HG03139 (cell line): ENCODE data around the gene BDNF.

ENCODE experiments used
- ATAC-seq: cut with Tn5 transposase; IDR thresholded peaks from one replicate; pipeline ENCODE4 v1.9.1; 2021; ENCODE audit not compliant: unreplicated experiment

BDNF gene

GRCh38 chr11:27707676-27708075 is 7.4 kb upstream of the BDNF start:
- ATAC-seq = no peak

DNA sequence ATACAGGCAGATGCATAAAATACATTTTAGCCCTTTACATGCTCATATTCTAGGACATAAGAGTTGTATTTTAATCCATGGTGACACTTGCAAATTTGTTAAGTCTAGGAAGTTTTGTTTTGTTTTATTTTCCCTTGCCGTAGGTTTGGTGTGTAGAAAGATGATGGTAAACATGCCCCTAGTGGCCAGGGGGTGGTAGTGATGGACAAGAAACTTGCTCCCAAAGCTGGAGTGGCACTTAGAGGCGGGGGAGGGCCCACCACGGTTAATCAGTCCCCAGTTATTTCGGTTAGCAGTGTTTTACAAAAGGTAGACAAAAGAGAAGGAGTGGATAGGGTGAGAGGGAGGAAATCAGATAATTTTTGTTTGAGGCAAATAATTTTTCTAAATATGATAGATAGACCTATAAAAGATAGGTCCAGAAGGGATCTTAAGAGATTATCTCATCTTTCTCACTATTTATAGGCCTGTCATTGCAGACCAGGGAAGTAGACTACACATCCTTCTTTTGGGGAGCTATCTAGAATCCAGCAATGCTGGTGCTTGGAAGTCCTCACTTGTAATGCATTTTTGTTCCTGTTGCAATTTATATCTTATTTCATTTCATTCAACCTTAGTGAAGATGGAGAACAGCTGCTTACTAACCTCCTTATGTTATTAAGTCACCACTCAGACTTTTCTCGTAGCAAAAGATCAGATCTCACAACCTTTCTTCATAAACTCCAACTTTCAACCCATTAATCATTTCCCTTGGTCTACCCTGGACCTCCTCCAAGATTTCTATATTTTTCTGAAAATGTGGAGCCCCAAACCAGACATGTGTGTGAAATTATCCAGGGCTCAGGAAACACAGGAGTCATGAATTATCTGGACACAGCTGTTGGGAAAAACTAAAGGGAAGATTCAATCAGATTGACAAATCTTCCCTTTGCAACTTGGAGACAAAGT is 5.9 kb upstream of the BDNF start:
- peak; percentile 82 for ATAC-seq

- ATAC-seq = no peak
Observed at GRCh38 chr11:27703481-27703880, 3.2 kb upstream of the BDNF start.

DNA sequence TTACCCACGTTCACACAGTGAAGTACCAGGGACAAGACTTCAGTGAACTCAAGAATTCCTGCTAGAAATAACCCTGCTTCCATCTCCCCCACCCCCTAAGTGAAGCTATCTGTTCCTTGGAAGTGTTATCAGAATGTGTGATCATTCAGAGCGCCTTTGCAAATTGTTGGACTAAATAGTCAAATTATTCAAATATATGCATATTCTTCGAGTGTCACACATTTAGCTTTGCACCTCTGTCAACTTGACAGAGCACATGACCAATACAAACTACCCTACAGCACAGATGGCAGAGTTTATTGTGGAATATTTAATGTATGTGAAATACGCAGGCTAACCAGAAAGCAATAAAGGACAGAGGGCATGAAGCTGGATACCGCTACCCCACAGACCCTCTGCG is 2.6 kb upstream of the BDNF start:
- no peak for ATAC-seq

DNA sequence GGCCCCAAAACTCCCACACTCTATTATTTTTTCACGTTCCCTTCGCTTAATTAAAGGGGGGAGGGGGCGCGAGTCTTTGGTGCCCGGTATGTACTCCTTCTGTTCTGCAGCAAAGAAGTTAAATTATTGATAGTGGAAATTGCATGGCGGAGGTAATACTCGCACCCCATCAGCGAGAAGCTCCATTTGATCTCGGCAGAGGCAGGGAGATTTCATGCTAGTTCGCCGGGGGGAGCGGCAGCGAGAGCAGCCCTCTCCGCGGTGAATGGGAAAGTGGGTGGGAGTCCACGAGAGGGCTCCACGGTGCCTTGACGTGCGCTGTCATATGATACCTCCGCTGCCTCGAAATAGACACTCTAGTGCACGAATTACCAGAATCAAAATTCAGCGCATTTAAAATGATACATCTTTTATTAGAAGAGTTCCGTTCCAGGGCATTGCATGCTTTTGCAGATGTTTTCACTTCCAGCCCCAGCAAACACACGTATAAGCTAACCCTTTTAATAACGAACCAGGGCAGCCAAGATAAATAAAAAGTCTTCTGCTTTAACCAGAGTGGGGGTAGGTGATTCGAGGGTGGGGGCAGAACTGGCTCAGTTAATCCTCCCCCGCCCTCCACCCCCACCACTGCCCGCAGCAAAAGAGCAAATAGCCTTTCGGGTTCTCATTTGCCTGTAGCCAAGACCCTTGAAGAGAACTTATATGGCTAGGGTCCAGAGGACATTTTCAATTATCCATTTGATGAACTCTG is 1.3 kb upstream of the BDNF start:
- no peak for ATAC-seq

DNA sequence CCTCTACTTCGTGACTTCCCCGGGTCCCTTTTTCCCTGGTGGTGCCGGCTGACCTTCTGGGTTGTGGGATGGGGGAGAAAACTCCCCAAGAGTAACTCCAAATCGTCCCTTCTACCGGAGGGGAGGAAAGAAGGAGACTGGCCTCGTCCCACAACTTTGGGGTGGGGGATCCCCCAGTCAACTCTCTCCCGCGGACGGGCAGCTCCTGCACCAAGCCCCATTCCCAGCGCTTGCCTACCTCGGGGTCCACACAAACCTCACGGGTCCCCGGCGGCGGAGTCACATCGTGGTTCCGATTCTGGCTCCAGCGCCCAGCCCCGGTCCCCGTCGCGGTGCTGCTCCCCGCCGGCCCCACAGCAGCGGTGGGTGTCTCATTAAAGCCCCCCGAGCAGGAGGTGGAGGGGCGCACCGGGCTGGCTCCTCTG is 317 bp downstream of the BDNF start:
- no peak for ATAC-seq

- no peak for ATAC-seq
Observed at GRCh38 chr11:27699242-27699925, 871 bp downstream of the BDNF start.

DNA sequence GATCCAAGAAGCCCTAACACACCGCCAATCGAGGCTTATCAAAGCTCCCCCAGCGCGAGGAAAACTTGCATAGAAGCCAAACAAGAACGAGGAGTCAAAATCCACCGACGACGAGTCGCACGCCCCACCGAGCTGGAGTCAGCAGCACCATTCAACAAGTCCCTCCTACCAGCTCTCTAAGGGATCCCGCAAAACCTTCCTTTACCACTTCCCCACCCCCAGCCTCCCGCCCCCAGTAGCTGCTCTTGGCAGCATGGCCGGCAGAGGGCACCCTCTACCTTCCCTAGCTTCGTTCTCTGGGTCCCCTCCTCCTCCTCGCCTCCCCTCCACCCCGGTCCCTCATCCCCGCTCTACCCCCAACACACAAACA is 1.4 kb downstream of the BDNF start:
- ATAC-seq = peak; percentile 64

DNA sequence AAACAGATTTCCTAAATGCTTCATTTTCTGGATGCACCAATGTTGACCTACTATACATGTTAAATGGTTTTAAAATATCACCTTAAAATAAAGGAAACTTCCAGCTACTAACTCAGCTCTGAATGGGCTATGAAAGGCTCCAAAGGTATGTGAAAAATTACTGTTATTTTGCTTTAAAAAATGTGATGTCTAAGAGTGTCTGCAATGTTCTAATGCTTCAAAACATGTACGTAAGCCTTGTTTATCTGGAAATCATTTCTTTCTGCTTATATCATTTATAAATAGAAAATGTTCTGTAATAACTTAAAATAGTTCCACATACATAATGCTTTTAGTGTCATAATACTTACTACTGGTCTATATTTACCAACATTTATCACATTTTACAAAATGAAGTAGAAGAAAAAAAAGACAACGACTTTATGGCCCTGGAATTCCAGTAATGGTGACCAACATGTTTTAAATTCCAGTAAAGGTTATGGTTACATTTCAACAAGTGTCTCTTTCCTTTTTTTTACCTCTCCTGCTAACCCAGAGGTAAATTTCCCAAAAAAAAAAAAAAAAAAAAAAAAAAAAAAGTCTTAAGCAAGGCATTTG is 2.5 kb downstream of the BDNF start:
- ATAC-seq = no peak

DNA sequence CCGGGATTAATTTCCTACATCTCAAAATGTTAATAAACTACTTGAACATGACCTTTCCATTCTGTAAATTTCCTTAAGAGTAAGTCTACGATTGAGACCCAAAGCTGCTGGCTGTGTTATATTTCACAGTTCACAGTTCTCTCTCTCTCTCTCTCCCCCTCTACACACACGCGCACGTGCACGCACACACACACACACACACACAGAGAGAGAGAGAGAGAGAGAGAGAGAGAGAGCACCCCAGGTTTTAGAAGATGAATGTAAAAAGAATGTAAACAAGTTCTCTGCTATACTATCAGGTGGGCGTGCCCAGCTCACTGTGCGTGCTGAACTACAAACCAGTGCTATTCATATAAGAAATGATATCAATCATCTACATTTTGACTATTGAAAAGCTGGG is 3.3 kb downstream of the BDNF start:
- no peak for ATAC-seq

GRCh38 chr11:27696115-27696514 is 4.1 kb downstream of the BDNF start:
- ATAC-seq = no peak

- ATAC-seq = no peak
Observed at GRCh38 chr11:27694992-27695391, 5.3 kb downstream of the BDNF start.

DNA sequence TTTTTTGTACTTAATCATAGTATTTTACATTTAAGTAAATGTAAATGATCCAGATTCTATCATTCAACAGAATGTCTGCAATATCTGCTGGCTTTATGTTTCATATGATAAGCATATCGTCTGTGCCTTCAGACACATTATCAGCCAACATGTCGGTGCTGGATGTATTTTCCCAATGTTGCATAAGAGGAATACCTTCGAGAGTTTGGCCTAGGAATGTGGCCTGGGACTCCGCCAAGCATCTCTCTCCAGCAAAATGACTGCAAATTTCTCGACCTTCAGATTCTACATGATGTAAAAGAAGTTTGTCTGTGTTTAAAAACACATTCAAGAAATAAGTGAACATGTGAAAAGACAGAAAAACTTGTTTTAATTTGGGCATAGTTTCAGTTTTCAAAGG is 6.9 kb downstream of the BDNF start:
- ATAC-seq = no peak

- no peak for ATAC-seq
Observed at GRCh38 chr11:27692781-27693180, 7.5 kb downstream of the BDNF start.

- no peak for ATAC-seq
Observed at GRCh38 chr11:27688076-27688475, 12.2 kb downstream of the BDNF start.

DNA sequence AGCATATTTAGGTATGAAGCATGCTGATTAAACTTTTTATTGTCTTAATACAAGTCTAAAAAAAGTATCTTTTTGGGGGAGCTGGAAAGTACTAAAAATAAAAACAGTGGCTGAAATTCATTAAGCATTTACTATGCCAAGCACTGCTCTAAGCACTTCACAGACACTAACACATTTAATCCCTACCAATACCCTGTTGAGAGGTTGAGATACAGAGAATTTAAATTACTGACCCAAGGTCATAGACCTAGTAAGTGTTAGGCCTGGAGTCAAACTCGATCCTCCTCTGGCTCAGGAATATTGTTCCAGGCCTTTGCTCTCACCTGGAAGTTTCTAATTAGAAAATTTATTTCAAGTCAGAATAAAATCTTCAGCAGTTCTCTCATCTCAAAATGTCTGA is 18.6 kb downstream of the BDNF start:
- ATAC-seq = no peak

GRCh38 chr11:27679136-27680015 is 20.9 kb downstream of the BDNF start:
- no peak for ATAC-seq

DNA sequence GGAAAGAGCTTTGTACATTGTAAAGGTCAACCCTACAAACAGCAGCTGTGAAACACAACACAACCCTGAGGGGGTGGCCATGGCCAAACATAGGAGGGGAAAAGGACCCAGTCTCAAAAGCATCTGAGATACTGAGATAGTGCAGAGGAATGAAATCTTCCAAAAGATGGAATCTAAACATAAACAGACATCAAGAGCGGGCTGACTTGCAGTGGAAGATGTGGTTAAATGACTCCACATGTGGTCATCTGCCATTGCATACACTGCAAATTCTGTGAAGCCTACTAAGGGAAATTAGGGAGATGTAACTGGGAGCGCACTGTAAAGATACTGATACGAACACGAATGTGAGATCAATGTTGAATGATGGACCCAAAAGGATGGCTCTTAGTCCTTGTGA is 22.0 kb downstream of the BDNF start:
- no peak for ATAC-seq

DNA sequence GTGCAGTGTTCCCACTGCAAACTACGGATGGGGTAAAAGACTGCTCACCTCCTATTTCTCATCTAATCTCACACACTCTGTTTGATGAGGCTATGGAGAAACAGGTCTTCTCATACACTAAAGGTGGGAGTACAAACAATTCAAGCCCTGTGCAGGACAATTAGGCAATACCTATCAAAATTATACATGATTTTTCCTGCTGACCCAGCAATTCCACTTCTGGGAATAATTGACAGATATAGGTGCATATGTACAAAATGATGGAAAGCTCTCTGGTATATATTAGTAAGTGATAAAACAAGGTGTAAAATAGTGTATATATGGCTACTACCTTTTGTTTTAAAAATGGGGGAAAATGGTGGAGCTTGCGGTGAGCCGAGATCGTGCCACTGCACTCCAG is 23.1 kb downstream of the BDNF start:
- no peak for ATAC-seq

DNA sequence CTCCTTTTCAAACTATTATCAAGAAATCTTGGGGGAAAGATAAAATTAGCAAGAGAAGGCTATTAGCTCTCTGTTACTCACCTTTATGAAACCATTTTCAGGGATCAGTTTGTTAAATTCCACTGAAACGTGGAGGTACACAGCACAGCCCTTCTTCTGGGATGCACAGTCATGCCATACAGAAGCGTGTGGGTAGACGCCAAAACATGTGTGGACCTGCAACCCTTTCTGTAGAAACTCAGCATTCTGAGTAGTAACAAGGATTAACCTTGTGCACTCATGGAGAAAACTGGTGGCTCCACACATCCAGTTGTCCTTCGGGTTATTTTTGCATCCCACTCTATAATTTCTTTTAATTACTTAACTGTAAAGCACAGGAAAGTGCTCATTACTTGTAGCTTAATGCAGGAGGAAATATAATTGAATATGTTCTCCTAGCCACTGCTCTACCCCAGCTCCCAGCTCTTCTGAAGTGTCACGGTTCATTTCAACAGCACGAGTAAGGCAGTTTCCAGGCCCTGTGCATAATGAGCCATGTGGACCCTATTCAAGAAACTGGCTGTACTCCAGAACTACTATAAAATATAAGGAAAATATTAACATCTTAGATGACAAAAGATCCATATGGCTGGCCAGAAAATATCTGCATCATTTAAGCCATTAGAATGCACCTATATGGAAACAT is 26.1 kb downstream of the BDNF start:
- no peak for ATAC-seq
